Dendritic cell treated with granulocyte-macrophage colony-stimulating factor and Interleukin-4, amounts not matched to agents 40 ng/mL and 50 ng/mL, for 4 days (primary cell): ENCODE results near the gene LRCH3.
"Not testable (repeated sequence)": the region's sequence is repeated elsewhere in the genome, so short reads cannot be mapped to it uniquely, and the experiment has no call there.

ENCODE experiments used
- H3K27ac Mint-ChIP-seq: one replicate; pipeline ENCODE4 v1.8.0; 2022; ENCODE audit warnings: mild to moderate bottlenecking, mixed read lengths
- H3K27me3 Mint-ChIP-seq: one replicate; pipeline ENCODE4 v1.8.0; 2022; ENCODE audit warnings: mild to moderate bottlenecking, mixed read lengths
- H3K36me3 Mint-ChIP-seq: one replicate; pipeline ENCODE4 v1.8.0; 2022; ENCODE audit warnings: low read depth, mixed read lengths
- H3K4me1 Mint-ChIP-seq: one replicate; pipeline ENCODE4 v1.8.0; 2022; ENCODE audit warnings: low read depth, mixed read lengths
- H3K4me3 Mint-ChIP-seq: one replicate; pipeline ENCODE4 v1.8.0; 2022; ENCODE audit warnings: mild to moderate bottlenecking, moderate library complexity, mixed read lengths
- H3K9me3 Mint-ChIP-seq: one replicate; pipeline ENCODE4 v1.8.0; 2022; ENCODE audit warnings: mixed read lengths
- intact Hi-C: fragments of 100-400 bp; cut with micrococcal nuclease; formaldehyde crosslinking; loops from one replicate; pipeline ENCODE4 v1.15.0; 2022

Gene LRCH3

GRCh38 chr3:197913641-197914380, 122.8 kb downstream of the LRCH3 start:
- Mint-ChIP-seq H3K27ac (peak overlapping the region; percentile 68), H3K27me3 (no peaks in the 10 kb centered on the region), H3K36me3 (peaks cover 14% of the 10 kb centered on the region), H3K4me1 (peaks cover 30% of the 10 kb centered on the region), H3K9me3 (no peaks in the 10 kb centered on the region), H3K4me3 (no peak overlapping the region)
- intact Hi-C loops, result no loop called here

GRCh38 chr3:197921429-197922275, 130.6 kb downstream of the LRCH3 start:
- H3K4me3 Mint-ChIP-seq, H3K27me3 Mint-ChIP-seq, H3K27ac Mint-ChIP-seq, intact Hi-C loops, H3K9me3 Mint-ChIP-seq, H3K4me1 Mint-ChIP-seq: not testable (repeated sequence)
- peaks cover 34% of the 10 kb centered on the region for H3K36me3 Mint-ChIP-seq

- Mint-ChIP-seq H3K27ac (no peak overlapping the region), H3K9me3 (no peaks in the 10 kb centered on the region), H3K4me1 (no peaks in the 10 kb centered on the region), H3K27me3 (no peaks in the 10 kb centered on the region), H3K4me3 (no peak overlapping the region), H3K36me3 (peaks cover 82% of the 10 kb centered on the region)
- intact Hi-C loops, result no loop called here
These were observed 135.4 kb downstream of the LRCH3 start for GRCh38 chr3:197926418-197926817.

DNA sequence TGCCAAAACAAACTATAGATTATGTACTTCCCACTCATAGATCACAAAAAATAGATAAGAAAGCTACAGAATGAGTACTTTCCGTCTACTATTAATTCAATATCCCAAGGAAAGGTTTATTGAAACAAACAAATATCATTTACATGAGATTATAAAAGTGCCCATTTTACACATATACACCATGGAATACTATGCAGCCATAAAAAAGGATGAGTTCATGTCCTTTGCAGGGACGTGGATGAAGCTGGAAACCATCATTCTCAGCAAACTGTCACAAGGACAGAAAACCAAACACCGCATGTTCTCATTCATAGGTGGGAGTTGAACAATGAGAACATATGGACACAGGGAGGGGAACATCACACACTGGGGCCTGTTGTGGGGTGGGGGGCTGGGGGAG, 136.5 kb downstream of the LRCH3 start:
- intact Hi-C loops, H3K4me1 Mint-ChIP-seq, H3K9me3 Mint-ChIP-seq, H3K27me3 Mint-ChIP-seq, H3K4me3 Mint-ChIP-seq, H3K27ac Mint-ChIP-seq: not testable (repeated sequence)
- H3K36me3 Mint-ChIP-seq, result peaks cover 80% of the 10 kb centered on the region

DNA sequence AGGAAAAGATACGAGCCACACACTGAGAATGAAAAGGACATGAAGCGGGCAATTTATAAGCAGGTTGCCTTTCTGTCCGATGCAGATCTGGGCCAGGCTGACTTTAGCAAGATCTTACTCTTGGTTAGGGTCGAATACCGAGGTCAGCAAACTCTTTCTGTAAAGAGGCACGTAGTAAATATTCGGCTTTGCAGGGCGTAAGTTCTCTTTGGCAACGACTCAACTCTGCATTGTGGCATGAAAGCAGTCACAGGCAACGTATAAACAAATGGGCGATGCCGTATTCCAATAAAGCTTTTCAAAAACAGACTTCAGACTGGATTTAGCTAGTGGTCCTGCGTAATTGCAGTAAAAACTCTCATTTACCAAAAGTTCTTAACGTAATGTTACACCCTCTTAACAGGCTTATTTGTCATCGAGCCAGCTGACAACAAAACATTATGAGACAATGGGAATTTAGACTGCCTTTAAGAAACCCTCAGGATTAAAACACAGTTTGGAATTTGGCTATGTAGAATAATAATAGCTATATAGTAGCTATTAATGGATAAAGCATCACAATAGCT, 145.8 kb downstream of the LRCH3 start:
- intact Hi-C loops, result no loop called here
- Mint-ChIP-seq H3K4me3 (no peak overlapping the region), H3K36me3 (peaks cover 45% of the 10 kb centered on the region), H3K9me3 (no peaks in the 10 kb centered on the region), H3K27me3 (no peaks in the 10 kb centered on the region), H3K4me1 (no peaks in the 10 kb centered on the region), H3K27ac (no peak overlapping the region)
